ENCODE measurements around the gene ACOT12.
"Not testable (repeated sequence)": the region's sequence is repeated elsewhere in the genome, so short reads cannot be mapped to it uniquely, and the experiment has no call there.

The ACOT12 gene

DNA sequence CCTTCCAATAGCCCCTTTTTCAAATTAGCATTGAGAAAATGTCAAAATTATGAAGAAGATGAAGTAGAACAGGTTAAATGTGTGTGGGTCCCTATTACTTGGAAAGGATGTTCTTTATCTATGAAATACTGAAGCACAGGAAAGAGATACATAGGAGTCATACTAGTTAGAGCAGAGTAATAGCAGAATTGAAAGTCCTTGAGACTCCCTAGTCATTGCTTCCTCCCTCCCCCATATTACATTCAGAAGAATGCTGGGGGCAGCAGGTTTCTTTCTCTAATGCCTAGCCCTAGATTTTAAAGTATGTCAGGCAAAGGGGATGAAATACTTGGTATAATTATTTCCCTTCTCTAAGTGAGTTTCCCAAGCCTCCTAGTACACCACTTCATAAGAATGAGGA is 88.1 kb downstream of the ACOT12 start:
- no peak overlapping the region for H3K4me3 ChIP-seq (ENCODE audit: low read depth, low read length)
- no peak for DNase-seq (ENCODE audit: low read depth, low spot score)
- TF ChIP-seq, protein P1, sequence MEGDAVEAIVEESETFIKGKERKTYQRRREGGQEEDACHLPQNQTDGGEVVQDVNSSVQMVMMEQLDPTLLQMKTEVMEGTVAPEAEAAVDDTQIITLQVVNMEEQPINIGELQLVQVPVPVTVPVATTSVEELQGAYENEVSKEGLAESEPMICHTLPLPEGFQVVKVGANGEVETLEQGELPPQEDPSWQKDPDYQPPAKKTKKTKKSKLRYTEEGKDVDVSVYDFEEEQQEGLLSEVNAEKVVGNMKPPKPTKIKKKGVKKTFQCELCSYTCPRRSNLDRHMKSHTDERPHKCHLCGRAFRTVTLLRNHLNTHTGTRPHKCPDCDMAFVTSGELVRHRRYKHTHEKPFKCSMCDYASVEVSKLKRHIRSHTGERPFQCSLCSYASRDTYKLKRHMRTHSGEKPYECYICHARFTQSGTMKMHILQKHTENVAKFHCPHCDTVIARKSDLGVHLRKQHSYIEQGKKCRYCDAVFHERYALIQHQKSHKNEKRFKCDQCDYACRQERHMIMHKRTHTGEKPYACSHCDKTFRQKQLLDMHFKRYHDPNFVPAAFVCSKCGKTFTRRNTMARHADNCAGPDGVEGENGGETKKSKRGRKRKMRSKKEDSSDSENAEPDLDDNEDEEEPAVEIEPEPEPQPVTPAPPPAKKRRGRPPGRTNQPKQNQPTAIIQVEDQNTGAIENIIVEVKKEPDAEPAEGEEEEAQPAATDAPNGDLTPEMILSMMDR (IDR thresholded peaks at IDR 0.05; ENCODE audit: insufficient read depth, low read length, missing control alignments), result no peak
- ChIA-PET POLR2A (interaction anchor here (0.5 kb wide), 1 partner anchor 14 kb away, joined by 3 read pairs; no protein-coding TSS in a partner anchor), CTCF (no interaction called here)

DNA sequence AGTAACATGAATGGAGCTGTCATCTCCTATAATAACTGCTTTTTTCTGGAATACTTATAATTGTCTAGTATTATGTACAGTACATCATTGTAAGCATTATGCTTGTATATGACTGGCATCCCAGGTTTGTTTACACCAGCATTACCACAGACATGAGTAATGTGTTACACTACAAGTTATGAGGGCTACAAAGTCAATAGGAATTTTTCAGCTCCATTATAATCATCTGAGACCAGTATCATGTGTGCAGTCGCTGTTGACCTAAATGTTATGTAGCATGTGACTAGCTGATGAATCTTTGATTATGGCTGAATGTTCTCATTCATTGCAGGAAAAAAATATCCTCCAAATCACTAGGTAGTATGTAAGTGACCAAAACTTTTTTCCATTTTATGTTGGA is 90.4 kb downstream of the ACOT12 start:
- POLR2A ChIA-PET, result no interaction called here
- CTCF ChIA-PET, result interaction anchor here (0.8 to 2.9 kb wide), 4 partner anchors 10 to 922 kb away, joined by 3 to 14 read pairs (median 3); no protein-coding TSS in a partner anchor
- no peak for DNase-seq (ENCODE audit: low read depth, low spot score)

DNA sequence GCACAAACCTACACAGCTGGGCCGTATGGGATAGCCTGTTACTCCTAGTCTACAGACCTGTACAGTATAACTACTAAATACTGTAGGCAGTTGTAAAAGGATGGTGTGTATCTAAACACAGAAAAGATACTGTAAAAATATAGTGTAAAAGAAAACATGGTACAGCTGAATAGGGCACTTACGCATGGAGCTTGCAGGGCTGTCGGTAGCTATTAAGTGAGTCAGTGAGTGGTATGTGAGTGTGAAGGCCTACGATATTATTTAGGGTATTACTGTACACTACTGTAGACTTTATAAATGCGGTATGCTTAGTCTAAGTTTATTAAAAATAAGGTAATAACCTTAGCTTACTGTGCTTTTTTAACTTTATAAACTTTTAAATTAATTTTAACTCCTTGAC is 91.3 kb downstream of the ACOT12 start:
- CTCF ChIA-PET, result interaction anchor here (0.9 to 7.2 kb wide), 6 partner anchors 12 to 922 kb away, joined by 3 to 48 read pairs (median 4); no protein-coding TSS in a partner anchor
- POLR2A ChIA-PET, result interaction anchor here (1.3 to 2.0 kb wide), 2 partner anchors 13 to 34 kb away, joined by 5 to 7 read pairs; no protein-coding TSS in a partner anchor
- H3K4me3 ChIP-seq (ENCODE audit: low read depth, low read length), result peak overlapping the region; percentile 98
- DNase-seq (ENCODE audit: low read depth, low spot score), result no peak
- TF ChIP-seq, protein P1 (IDR thresholded peaks at IDR 0.05; ENCODE audit: insufficient read depth, low read length, missing control alignments), result no peak

More for the DNA sequence above, 90.4 kb downstream of the ACOT12 start:
- TF ChIP-seq, protein P1 (IDR thresholded peaks at IDR 0.05; ENCODE audit: insufficient read depth, low read length, missing control alignments), result no peak
- no peak overlapping the region for H3K4me3 ChIP-seq (ENCODE audit: low read depth, low read length)

DNA sequence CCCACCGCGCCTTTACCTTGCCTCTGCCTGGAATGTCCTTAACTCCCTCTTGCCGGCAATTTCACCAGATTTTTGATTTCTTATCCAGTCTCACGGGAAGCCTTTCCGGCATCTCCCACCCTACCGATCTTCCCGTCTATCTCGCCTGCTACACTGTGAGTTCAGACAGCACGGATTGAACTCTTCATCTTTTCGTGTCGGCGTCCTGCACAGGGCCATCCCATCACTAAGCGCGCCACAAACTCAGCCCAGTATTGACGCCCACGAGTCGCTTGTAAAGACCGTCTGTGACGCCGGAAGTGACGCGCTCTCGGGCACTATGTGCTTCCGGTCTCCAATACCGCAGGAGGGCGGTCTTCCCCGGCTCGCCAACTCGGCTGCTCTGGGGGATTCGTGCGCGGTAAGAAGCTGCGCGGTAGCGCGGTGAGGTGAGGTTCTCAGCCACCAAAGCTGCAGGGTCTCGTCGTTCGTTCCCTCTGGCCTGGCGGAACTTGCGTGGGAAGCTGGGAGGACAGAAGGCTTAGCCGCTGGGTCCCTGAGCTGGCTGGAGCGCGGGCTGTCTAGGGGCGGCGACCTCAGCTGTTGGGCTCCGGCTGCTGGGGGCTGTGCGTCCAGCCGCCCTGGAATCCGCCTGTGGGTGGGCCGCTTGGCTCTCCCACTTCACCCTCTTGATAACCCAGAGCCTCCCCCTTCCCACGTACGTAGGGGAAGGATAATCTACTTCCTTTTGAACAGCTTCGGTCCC is 92.5 kb downstream of the ACOT12 start, which contains the start of gene ZCCHC9:
TSS of gene ZCCHC9 (plus strand) at position 317 of the 745 bp plus-strand sequence. CDS start 3,171 bp downstream, outside the sequence.
- POLR2A ChIA-PET, result interaction anchor here (0.6 to 2.0 kb wide), 4 partner anchors 12 to 622 kb away, joined by 3 to 7 read pairs (median 4); no protein-coding TSS in a partner anchor
- CTCF ChIA-PET, result interaction anchor here (0.6 to 7.2 kb wide), 12 partner anchors 8 to 924 kb away, joined by 3 to 48 read pairs (median 4); no protein-coding TSS in a partner anchor
- H3K4me3 ChIP-seq (ENCODE audit: low read depth, low read length), result peak within 1 kb of the TSS; percentile 98
- TF ChIP-seq, protein P1 (IDR thresholded peaks at IDR 0.05; ENCODE audit: insufficient read depth, low read length, missing control alignments), result peak; percentile 22
- DNase-seq (ENCODE audit: low read depth, low spot score), result peak; percentile 76

DNA sequence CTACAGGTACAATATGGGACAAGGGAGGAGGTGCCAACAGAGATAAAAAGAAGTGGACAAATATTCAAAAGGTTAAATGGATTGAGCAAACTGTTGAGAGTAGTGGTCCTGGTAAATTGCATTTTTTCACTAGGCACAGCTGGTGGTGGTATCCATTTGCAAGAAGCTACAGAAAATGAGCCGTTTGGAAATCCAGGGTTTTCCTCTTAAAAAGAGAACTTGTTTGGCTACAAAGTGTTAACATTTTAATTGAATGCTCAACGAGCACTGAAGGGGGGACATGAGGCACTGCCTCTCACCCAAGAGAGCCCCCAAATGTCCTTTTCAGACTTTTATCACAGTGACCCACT is 93.0 kb downstream of the ACOT12 start:
- no peak for DNase-seq (ENCODE audit: low read depth, low spot score)
- TF ChIP-seq, protein P1 (IDR thresholded peaks at IDR 0.05; ENCODE audit: insufficient read depth, low read length, missing control alignments), result no peak
- H3K4me3 ChIP-seq (ENCODE audit: low read depth, low read length), result peak overlapping the region; percentile 98
- ChIA-PET CTCF (interaction anchor here (0.9 to 7.2 kb wide), 11 partner anchors 8 to 959 kb away, joined by 3 to 48 read pairs (median 6); no protein-coding TSS in a partner anchor), POLR2A (no interaction called here)

DNA sequence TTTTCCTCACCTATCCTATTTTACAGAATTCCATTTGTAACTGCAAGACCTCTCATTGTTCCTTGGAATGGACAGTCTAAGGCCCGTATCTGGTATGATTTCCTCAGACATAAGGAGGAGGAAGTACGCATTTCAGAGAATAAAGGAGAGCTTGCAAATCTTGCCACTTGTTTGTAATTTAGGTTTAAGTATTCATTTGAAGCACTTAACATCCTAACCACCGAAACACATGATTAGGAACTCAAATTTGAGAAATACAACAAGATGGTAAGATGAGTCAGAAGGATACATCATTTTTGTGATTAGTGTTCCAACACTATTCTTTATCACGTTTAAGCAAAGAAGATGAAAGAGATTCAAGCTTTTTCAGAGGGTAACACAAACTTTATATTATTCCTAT is 96.4 kb downstream of the ACOT12 start:
- no peak for DNase-seq (ENCODE audit: low read depth, low spot score)
- TF ChIP-seq, protein P1 (IDR thresholded peaks at IDR 0.05; ENCODE audit: insufficient read depth, low read length, missing control alignments), result no peak
- CTCF ChIA-PET, result interaction anchor here (1.0 to 7.2 kb wide), 7 partner anchors 10 to 881 kb away, joined by 3 to 48 read pairs (median 28); no protein-coding TSS in a partner anchor

DNA sequence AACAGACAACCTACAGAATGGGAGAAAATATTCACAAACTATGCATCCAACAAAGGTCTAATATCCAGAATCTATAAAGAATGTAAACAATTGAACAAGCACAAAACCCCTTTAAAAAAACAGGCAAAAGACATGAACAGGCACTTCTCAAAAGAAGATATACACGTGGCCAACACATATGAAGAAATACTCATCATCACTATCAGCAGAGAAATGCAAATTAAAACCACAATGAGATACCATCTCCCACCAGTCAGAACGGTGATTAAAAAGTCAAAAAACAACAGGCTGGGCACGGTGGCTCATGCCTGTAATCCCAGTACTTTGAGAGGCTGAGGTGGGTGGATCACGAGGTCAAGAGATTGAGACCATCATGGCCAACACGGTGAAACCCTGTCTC is 99.9 kb downstream of the ACOT12 start:
- DNase-seq (ENCODE audit: low read depth, low spot score); POLR2A ChIA-PET; H3K4me3 ChIP-seq (ENCODE audit: low read depth, low read length): not testable (repeated sequence)
- CTCF ChIA-PET, result interaction anchor here (0.6 to 0.9 kb wide), 2 partner anchors 8 to 25 kb away, joined by 3 read pairs; no protein-coding TSS in a partner anchor

More for the DNA sequence above, 96.4 kb downstream of the ACOT12 start:
- no peak overlapping the region for H3K4me3 ChIP-seq (ENCODE audit: low read depth, low read length)
- POLR2A ChIA-PET, result no interaction called here
